AG09319 (cell line): Measurements from ENCODE around the gene MAP2K5.

Source experiments
- DNase-seq: peaks from one replicate; pipeline ENCODE4 v3.0.0-alpha.2; 2010; ENCODE audit warnings: low read depth; ENCODE audit errors: extremely low read depth
- TF ChIP-seq, protein P1 (sequence below): IDR thresholded peaks from 2 replicates; pipeline ENCODE4 v1.5.1; 2011; ENCODE audit warnings: low read depth, mild to moderate bottlenecking, inconsistent platforms, low read length, moderate library complexity

The MAP2K5 gene

GRCh38 chr15:67765701-67766100 lies 223.2 kb downstream of the MAP2K5 start:
- TF ChIP-seq, protein P1, sequence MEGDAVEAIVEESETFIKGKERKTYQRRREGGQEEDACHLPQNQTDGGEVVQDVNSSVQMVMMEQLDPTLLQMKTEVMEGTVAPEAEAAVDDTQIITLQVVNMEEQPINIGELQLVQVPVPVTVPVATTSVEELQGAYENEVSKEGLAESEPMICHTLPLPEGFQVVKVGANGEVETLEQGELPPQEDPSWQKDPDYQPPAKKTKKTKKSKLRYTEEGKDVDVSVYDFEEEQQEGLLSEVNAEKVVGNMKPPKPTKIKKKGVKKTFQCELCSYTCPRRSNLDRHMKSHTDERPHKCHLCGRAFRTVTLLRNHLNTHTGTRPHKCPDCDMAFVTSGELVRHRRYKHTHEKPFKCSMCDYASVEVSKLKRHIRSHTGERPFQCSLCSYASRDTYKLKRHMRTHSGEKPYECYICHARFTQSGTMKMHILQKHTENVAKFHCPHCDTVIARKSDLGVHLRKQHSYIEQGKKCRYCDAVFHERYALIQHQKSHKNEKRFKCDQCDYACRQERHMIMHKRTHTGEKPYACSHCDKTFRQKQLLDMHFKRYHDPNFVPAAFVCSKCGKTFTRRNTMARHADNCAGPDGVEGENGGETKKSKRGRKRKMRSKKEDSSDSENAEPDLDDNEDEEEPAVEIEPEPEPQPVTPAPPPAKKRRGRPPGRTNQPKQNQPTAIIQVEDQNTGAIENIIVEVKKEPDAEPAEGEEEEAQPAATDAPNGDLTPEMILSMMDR: no peak
- DNase-seq: no peak

- no peak for DNase-seq
- TF ChIP-seq, protein P1: no peak
Observed at GRCh38 chr15:67766968-67767367, 224.5 kb downstream of the MAP2K5 start.

DNA sequence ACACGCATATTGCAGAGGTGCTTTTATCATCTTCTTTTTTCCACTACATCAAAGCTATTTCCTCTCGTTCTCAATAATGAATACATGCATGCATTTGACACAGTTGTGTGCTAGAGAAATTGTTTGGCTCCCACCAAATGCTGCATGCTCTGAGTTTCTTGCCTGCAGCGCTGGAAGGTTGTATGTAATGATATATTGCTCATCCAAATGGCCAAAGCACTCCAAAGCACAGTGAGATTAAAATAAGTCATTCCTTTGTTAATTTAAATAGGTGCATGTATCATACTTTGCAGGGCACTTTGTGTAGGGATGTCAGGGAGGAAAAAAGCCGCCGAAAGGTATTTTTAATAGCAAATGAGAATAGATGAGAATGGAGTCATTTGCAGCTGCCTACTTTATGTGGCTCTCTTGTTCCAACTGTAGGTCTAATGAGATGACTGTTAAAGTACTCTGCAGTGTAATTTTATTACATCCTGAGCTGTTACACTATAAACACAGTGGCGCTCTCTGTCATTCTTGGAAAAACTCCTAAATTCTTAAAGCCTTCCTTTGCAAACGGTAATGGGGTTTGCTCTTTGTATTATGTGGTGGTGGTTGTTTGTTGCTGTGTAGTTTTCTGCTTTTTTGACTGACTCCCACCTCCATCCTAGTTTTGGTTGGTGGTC lies 225.9 kb downstream of the MAP2K5 start:
- DNase-seq: no peak
- TF ChIP-seq, protein P1: no peak

- DNase-seq: no peak
- TF ChIP-seq, protein P1: no peak
Observed at GRCh38 chr15:67769497-67770357, 227.2 kb downstream of the MAP2K5 start.

- no peak for DNase-seq
- TF ChIP-seq, protein P1: no peak
Observed at GRCh38 chr15:67770358-67770628, 227.8 kb downstream of the MAP2K5 start.

GRCh38 chr15:67771189-67771800 lies 228.8 kb downstream of the MAP2K5 start:
- TF ChIP-seq, protein P1: no peak
- DNase-seq: no peak

DNA sequence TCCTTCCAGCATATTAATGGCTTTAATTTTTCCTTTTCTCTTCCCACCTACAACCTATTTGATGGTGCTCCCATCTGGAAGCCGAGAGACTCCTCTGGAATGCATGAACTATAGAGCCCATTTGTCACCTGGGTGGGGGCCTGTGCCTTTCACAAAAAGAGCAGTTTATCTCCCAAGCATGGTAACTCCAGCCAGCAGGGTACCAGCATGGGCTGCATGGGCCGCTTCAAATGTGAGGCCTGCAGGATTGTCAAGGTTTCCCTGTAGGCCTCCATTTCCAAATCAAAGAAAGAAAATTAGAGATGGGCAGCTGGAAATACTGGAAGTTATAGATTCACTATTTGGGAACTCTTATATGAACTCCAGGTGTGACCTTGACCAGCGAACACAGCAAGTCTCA lies 232.1 kb downstream of the MAP2K5 start:
- TF ChIP-seq, protein P1: no peak
- DNase-seq: no peak
